HEK293 (cell line): ENCODE measurements around the gene ABT1.

ENCODE experiments used
- AEBP2 ChIP-seq: fragments of 450-650 bp; formaldehyde crosslinking; IDR thresholded peaks from 2 replicates; pipeline ENCODE4 v1.5.1; 2016; ENCODE audit warnings: missing biosample characterization, missing genetic modification characterization, borderline replicate concordance
- GLI2 ChIP-seq: fragments of 450-650 bp; formaldehyde crosslinking; IDR thresholded peaks from 2 replicates; pipeline ENCODE4; 2017; ENCODE audit warnings: missing biosample characterization, missing genetic modification characterization, low read depth, borderline replicate concordance
- OSR2 ChIP-seq: fragments of 450-650 bp; formaldehyde crosslinking; IDR thresholded peaks from 2 replicates; pipeline ENCODE4 v1.5.1; 2016; ENCODE audit warnings: missing biosample characterization, missing genetic modification characterization
- WT1 ChIP-seq: fragments of 450-650 bp; formaldehyde crosslinking; IDR thresholded peaks from 2 replicates; pipeline ENCODE4 v1.5.1; 2016; ENCODE audit warnings: missing biosample characterization, missing genetic modification characterization
- YY2 ChIP-seq: fragments of 450-650 bp; formaldehyde crosslinking; IDR thresholded peaks from 2 replicates; pipeline ENCODE4 v1.5.1; 2016; ENCODE audit warnings: missing biosample characterization, missing genetic modification characterization
- ZBTB21 ChIP-seq: fragments of 450-650 bp; formaldehyde crosslinking; IDR thresholded peaks from 2 replicates; pipeline ENCODE4 v1.5.1; 2017; ENCODE audit warnings: missing biosample characterization, missing genetic modification characterization
- ZBTB7A ChIP-seq: fragments of 450-650 bp; formaldehyde crosslinking; IDR thresholded peaks from 2 replicates; pipeline ENCODE4 v1.5.1; 2016; ENCODE audit warnings: low read depth, missing biosample characterization, missing genetic modification characterization
- ZIC2 ChIP-seq: fragments of 450-650 bp; formaldehyde crosslinking; IDR thresholded peaks from 2 replicates; pipeline ENCODE4 v1.5.1; 2016; ENCODE audit warnings: missing biosample characterization, missing genetic modification characterization
- ZNF169 ChIP-seq: fragments of 450-650 bp; formaldehyde crosslinking; IDR thresholded peaks from 2 replicates; pipeline ENCODE4 v1.5.1; 2016; ENCODE audit warnings: missing biosample characterization, missing genetic modification characterization
- ZNF174 ChIP-seq: fragments of 450-650 bp; formaldehyde crosslinking; IDR thresholded peaks from 2 replicates; pipeline ENCODE4 v1.5.0; 2017; ENCODE audit warnings: missing biosample characterization, mild to moderate bottlenecking, missing genetic modification characterization
- ZNF175 ChIP-seq: fragments of 450-650 bp; formaldehyde crosslinking; IDR thresholded peaks from 2 replicates; pipeline ENCODE4 v1.5.1; 2016; ENCODE audit warnings: missing biosample characterization, missing genetic modification characterization
- ZNF184 ChIP-seq: fragments of 450-650 bp; IDR thresholded peaks from 2 replicates; pipeline ENCODE4 v1.5.1; 2018; ENCODE audit warnings: missing biosample characterization, mild to moderate bottlenecking, missing genetic modification characterization
- ZNF221 ChIP-seq: fragments of 450-650 bp; formaldehyde crosslinking; IDR thresholded peaks from 2 replicates; pipeline ENCODE4 v1.5.1; 2017; ENCODE audit warnings: missing biosample characterization, missing genetic modification characterization, borderline replicate concordance
- ZNF341 ChIP-seq: fragments of 450-650 bp; formaldehyde crosslinking; IDR thresholded peaks from 2 replicates; pipeline ENCODE4; 2016; ENCODE audit warnings: low read depth, missing biosample characterization, missing genetic modification characterization
- ZNF391 ChIP-seq: fragments of 450-650 bp; formaldehyde crosslinking; IDR thresholded peaks from 2 replicates; pipeline ENCODE4 v1.5.1; 2016; ENCODE audit warnings: low read depth, missing biosample characterization, missing genetic modification characterization, borderline replicate concordance
- ZNF416 ChIP-seq: fragments of 450-650 bp; formaldehyde crosslinking; IDR thresholded peaks from 2 replicates; pipeline ENCODE4 v1.5.1; 2016; ENCODE audit warnings: missing biosample characterization, missing genetic modification characterization
- ZNF510 ChIP-seq: fragments of 450-650 bp; formaldehyde crosslinking; IDR thresholded peaks from 2 replicates; pipeline ENCODE4 v1.5.1; 2018; ENCODE audit warnings: mild to moderate bottlenecking, missing genetic modification characterization, missing biosample characterization; ENCODE audit not compliant: insufficient replicate concordance
- ZNF529 ChIP-seq: fragments of 450-650 bp; formaldehyde crosslinking; IDR thresholded peaks from 2 replicates; pipeline ENCODE4 v1.5.1; 2017; ENCODE audit warnings: missing genetic modification characterization, missing biosample characterization; ENCODE audit not compliant: insufficient replicate concordance
- ZNF549 ChIP-seq: fragments of 450-650 bp; IDR thresholded peaks from 2 replicates; pipeline ENCODE4 v1.5.1; 2018; ENCODE audit warnings: missing biosample characterization, missing genetic modification characterization, mild to moderate bottlenecking, inconsistent platforms, moderate library complexity
- ZNF558 ChIP-seq: fragments of 450-650 bp; formaldehyde crosslinking; IDR thresholded peaks from 2 replicates; pipeline ENCODE4 v1.5.1; 2016; ENCODE audit warnings: missing biosample characterization, missing genetic modification characterization
- ZNF610 ChIP-seq: fragments of 450-650 bp; formaldehyde crosslinking; IDR thresholded peaks from 2 replicates; pipeline ENCODE4 v1.5.1; 2016; ENCODE audit warnings: missing biosample characterization, missing genetic modification characterization, borderline replicate concordance
- ZNF670 ChIP-seq: fragments of 450-650 bp; formaldehyde crosslinking; IDR thresholded peaks from 2 replicates; pipeline ENCODE4 v1.5.1; 2016; ENCODE audit warnings: missing biosample characterization, missing genetic modification characterization, low read depth
- ZNF677 ChIP-seq: fragments of 450-650 bp; IDR thresholded peaks from 2 replicates; pipeline ENCODE4 v1.5.0; 2018; ENCODE audit warnings: missing biosample characterization, mild to moderate bottlenecking, missing genetic modification characterization, moderate library complexity
- ZSCAN16 ChIP-seq: fragments of 450-650 bp; formaldehyde crosslinking; IDR thresholded peaks from 2 replicates; pipeline ENCODE4 v1.5.1; 2016; ENCODE audit warnings: missing biosample characterization, missing genetic modification characterization
- ZSCAN23 ChIP-seq: fragments of 450-650 bp; formaldehyde crosslinking; IDR thresholded peaks from 2 replicates; pipeline ENCODE4 v1.5.1; 2016; ENCODE audit warnings: missing biosample characterization, missing genetic modification characterization
- TF ChIP-seq, protein P1 (sequence below): fragments of 450-650 bp; formaldehyde crosslinking; IDR thresholded peaks from 2 replicates; pipeline ENCODE4 v1.5.1; 2017; ENCODE audit warnings: missing biosample characterization, missing genetic modification characterization
- TF ChIP-seq, protein P2 (sequence below): fragments of 450-650 bp; IDR thresholded peaks from 2 replicates; pipeline ENCODE4 v1.5.1; 2018; ENCODE audit warnings: missing biosample characterization, missing genetic modification characterization
- TF ChIP-seq, protein P3 (sequence below): fragments of 450-650 bp; formaldehyde crosslinking; IDR thresholded peaks from 2 replicates; pipeline ENCODE4 v1.5.1; 2016; ENCODE audit warnings: missing biosample characterization, missing genetic modification characterization
- TF ChIP-seq, protein P4 (sequence below): fragments of 450-650 bp; IDR thresholded peaks from 2 replicates; pipeline ENCODE4 v1.5.1; 2018; ENCODE audit warnings: missing biosample characterization, mild to moderate bottlenecking, missing genetic modification characterization
- TF ChIP-seq, protein P5 (sequence below): fragments of 450-650 bp; formaldehyde crosslinking; IDR thresholded peaks from 2 replicates; pipeline ENCODE4 v1.5.0; 2017; ENCODE audit warnings: missing biosample characterization, missing genetic modification characterization, borderline replicate concordance

The ABT1 gene

GRCh38 chr6:26576929-26577719, 19.6 kb upstream of the ABT1 start (continued):
- TF ChIP-seq ZNF175 (tag by site-specific recombination): no peak
- TF ChIP-seq, protein P1, sequence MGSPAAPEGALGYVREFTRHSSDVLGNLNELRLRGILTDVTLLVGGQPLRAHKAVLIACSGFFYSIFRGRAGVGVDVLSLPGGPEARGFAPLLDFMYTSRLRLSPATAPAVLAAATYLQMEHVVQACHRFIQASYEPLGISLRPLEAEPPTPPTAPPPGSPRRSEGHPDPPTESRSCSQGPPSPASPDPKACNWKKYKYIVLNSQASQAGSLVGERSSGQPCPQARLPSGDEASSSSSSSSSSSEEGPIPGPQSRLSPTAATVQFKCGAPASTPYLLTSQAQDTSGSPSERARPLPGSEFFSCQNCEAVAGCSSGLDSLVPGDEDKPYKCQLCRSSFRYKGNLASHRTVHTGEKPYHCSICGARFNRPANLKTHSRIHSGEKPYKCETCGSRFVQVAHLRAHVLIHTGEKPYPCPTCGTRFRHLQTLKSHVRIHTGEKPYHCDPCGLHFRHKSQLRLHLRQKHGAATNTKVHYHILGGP (tag by site-specific recombination): no peak
- 0 out of 2 replicates have a peak, but pooled peaks have one; percentile 5 for TF ChIP-seq ZNF221 (tag by site-specific recombination)
- no peak for TF ChIP-seq ZBTB21 (tag by site-specific recombination)
- TF ChIP-seq YY2 (tag by site-specific recombination): no peak
- no peak for TF ChIP-seq AEBP2
- TF ChIP-seq, protein P2, sequence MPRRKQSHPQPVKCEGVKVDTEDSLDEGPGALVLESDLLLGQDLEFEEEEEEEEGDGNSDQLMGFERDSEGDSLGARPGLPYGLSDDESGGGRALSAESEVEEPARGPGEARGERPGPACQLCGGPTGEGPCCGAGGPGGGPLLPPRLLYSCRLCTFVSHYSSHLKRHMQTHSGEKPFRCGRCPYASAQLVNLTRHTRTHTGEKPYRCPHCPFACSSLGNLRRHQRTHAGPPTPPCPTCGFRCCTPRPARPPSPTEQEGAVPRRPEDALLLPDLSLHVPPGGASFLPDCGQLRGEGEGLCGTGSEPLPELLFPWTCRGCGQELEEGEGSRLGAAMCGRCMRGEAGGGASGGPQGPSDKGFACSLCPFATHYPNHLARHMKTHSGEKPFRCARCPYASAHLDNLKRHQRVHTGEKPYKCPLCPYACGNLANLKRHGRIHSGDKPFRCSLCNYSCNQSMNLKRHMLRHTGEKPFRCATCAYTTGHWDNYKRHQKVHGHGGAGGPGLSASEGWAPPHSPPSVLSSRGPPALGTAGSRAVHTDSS (tag by site-specific recombination): 0 out of 2 replicates have a peak, but pooled peaks have one; percentile 31
- TF ChIP-seq ZNF169: no peak
- TF ChIP-seq ZNF174: no peak
- no peak for TF ChIP-seq ZNF416 (tag by site-specific recombination)
- TF ChIP-seq ZNF341 (tag by site-specific recombination): no peak
- 0 out of 2 replicates have a peak, but pooled peaks have one; percentile 10 for TF ChIP-seq ZNF549 (tag by site-specific recombination)
- TF ChIP-seq ZNF529 (tag by site-specific recombination): no peak
- TF ChIP-seq ZSCAN23 (tag by site-specific recombination): no peak
- TF ChIP-seq ZNF510 (tag by site-specific recombination): peak; percentile 16
- no peak for TF ChIP-seq OSR2
- TF ChIP-seq ZSCAN16 (tag by site-specific recombination): no peak
- no peak for TF ChIP-seq ZNF610 (tag by site-specific recombination)
- TF ChIP-seq ZBTB7A (tag by site-specific recombination): no peak
- TF ChIP-seq ZNF677 (tag by site-specific recombination): no peak
- TF ChIP-seq, protein P3, sequence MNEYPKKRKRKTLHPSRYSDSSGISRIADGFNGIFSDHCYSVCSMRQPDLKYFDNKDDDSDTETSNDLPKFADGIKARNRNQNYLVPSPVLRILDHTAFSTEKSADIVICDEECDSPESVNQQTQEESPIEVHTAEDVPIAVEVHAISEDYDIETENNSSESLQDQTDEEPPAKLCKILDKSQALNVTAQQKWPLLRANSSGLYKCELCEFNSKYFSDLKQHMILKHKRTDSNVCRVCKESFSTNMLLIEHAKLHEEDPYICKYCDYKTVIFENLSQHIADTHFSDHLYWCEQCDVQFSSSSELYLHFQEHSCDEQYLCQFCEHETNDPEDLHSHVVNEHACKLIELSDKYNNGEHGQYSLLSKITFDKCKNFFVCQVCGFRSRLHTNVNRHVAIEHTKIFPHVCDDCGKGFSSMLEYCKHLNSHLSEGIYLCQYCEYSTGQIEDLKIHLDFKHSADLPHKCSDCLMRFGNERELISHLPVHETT (tag by site-specific recombination): peak; percentile 62; the same call in 1 of the 2 replicates
- TF ChIP-seq ZNF184: peak; percentile 74; the same call in 1 of the 2 replicates
- no peak; the same call in 1 of the 2 replicates for TF ChIP-seq ZNF558
- TF ChIP-seq ZIC2 (tag by site-specific recombination): no peak
- no peak for TF ChIP-seq WT1 (tag by site-specific recombination)
- TF ChIP-seq ZNF391 (tag by site-specific recombination): peak; percentile 66; the same call in 1 of the 2 replicates
- TF ChIP-seq, protein P4, sequence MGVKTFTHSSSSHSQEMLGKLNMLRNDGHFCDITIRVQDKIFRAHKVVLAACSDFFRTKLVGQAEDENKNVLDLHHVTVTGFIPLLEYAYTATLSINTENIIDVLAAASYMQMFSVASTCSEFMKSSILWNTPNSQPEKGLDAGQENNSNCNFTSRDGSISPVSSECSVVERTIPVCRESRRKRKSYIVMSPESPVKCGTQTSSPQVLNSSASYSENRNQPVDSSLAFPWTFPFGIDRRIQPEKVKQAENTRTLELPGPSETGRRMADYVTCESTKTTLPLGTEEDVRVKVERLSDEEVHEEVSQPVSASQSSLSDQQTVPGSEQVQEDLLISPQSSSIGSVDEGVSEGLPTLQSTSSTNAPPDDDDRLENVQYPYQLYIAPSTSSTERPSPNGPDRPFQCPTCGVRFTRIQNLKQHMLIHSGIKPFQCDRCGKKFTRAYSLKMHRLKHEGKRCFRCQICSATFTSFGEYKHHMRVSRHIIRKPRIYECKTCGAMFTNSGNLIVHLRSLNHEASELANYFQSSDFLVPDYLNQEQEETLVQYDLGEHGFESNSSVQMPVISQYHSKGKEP (tag by site-specific recombination): peak; percentile 13; the same call in 1 of the 2 replicates
- TF ChIP-seq, protein P5, sequence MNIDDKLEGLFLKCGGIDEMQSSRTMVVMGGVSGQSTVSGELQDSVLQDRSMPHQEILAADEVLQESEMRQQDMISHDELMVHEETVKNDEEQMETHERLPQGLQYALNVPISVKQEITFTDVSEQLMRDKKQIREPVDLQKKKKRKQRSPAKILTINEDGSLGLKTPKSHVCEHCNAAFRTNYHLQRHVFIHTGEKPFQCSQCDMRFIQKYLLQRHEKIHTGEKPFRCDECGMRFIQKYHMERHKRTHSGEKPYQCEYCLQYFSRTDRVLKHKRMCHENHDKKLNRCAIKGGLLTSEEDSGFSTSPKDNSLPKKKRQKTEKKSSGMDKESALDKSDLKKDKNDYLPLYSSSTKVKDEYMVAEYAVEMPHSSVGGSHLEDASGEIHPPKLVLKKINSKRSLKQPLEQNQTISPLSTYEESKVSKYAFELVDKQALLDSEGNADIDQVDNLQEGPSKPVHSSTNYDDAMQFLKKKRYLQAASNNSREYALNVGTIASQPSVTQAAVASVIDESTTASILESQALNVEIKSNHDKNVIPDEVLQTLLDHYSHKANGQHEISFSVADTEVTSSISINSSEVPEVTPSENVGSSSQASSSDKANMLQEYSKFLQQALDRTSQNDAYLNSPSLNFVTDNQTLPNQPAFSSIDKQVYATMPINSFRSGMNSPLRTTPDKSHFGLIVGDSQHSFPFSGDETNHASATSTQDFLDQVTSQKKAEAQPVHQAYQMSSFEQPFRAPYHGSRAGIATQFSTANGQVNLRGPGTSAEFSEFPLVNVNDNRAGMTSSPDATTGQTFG: no peak
- no peak for TF ChIP-seq ZNF670
- TF ChIP-seq GLI2 (tag by site-specific recombination): no peak
